Ectodermal cell (in vitro differentiated cells): ENCODE results near the gene HAUS3.
"Not testable (repeated sequence)": the region's sequence is repeated elsewhere in the genome, so short reads cannot be mapped to it uniquely, and the experiment has no call there.

Experiments used
- H3K27ac ChIP-seq: 2 replicates; pipeline ENCODE4 v1.7.0; 2013; ENCODE audit warnings: mild to moderate bottlenecking, low read depth, low read length; ENCODE audit not compliant: insufficient read depth, poor library complexity, severe bottlenecking
- H3K27me3 ChIP-seq: 2 replicates; pipeline ENCODE4 v1.7.0; 2013; ENCODE audit warnings: mild to moderate bottlenecking, low read length; ENCODE audit not compliant: insufficient read depth, control insufficient read depth, poor library complexity, severe bottlenecking
- H3K36me3 ChIP-seq: one replicate; pipeline ENCODE4 v1.7.0; 2013; ENCODE audit warnings: low read length; ENCODE audit not compliant: control insufficient read depth, insufficient read depth
- H3K4me1 ChIP-seq: one replicate; pipeline ENCODE4 v1.7.0; 2013; ENCODE audit warnings: low read length; ENCODE audit not compliant: control insufficient read depth, insufficient read depth
- H3K4me3 ChIP-seq: 2 replicates; pipeline ENCODE4 v1.7.0; 2013; ENCODE audit warnings: low read depth, low read length, control low read depth; ENCODE audit not compliant: insufficient read depth
- H3K9me3 ChIP-seq: 2 replicates; pipeline ENCODE4 v1.7.0; 2013; ENCODE audit warnings: mild to moderate bottlenecking, low read length, moderate library complexity; ENCODE audit not compliant: control insufficient read depth
- WGBS, 2 experiments: methylation state at CpG; one replicate each; pipeline ENCODE4 v1.1.7; 2013; ENCODE audit warnings: missing lambda C conversion rate in 2 of 2; 5-methylcytosine and 5-hydroxymethylcytosine counted together

The HAUS3 gene

GRCh38 chr4:2218436-2218835 is 23.5 kb downstream of the HAUS3 start:
- no peaks in the 10 kb centered on the region for H3K9me3 ChIP-seq
- no peaks in the 10 kb centered on the region for H3K4me1 ChIP-seq
- no peaks in the 10 kb centered on the region for H3K36me3 ChIP-seq
- H3K27me3 ChIP-seq, result no peaks in the 10 kb centered on the region
- no peak overlapping the region for H3K4me3 ChIP-seq
- H3K27ac ChIP-seq, result no peak overlapping the region
- WGBS, 2 experiments, result 95 to 100% methylated on average over 1 of the region's 1 CpG

- Histone ChIP-seq H3K27ac (no peak overlapping the region), H3K4me1 (no peaks in the 10 kb centered on the region), H3K27me3 (no peaks in the 10 kb centered on the region), H3K36me3 (no peaks in the 10 kb centered on the region), H3K4me3 (no peak overlapping the region), H3K9me3 (no peaks in the 10 kb centered on the region)
- whole genome bisulfite sequencing, 2 experiments, result 85 to 88% methylated on average over 3 of the region's 3 CpGs
These were observed 24.2 kb downstream of the HAUS3 start for GRCh38 chr4:2217726-2218125.

- Histone ChIP-seq H3K27me3 (no peaks in the 10 kb centered on the region), H3K4me1 (no peaks in the 10 kb centered on the region), H3K9me3 (no peaks in the 10 kb centered on the region), H3K4me3 (no peak overlapping the region), H3K27ac (no peak overlapping the region), H3K36me3 (no peaks in the 10 kb centered on the region)
- WGBS, 2 experiments, result 67% methylated on average over 1 of the region's 1 CpG; no CpG with 5 or more reads in 1 of the 2 experiments
These were observed 29.1 kb downstream of the HAUS3 start for GRCh38 chr4:2212831-2213230.

- WGBS, 2 experiments, result 100% methylated on average over 1 of the region's 1 CpG
- H3K36me3 ChIP-seq, result not testable (repeated sequence)
These were observed 39.1 kb downstream of the HAUS3 start for GRCh38 chr4:2202789-2203188.

GRCh38 chr4:2194496-2194895 is 47.4 kb downstream of the HAUS3 start:
- Histone ChIP-seq H3K4me1 (no peaks in the 10 kb centered on the region), H3K9me3 (no peaks in the 10 kb centered on the region), H3K27me3 (no peaks in the 10 kb centered on the region), H3K36me3 (no peaks in the 10 kb centered on the region), H3K4me3 (no peak overlapping the region), H3K27ac (no peak overlapping the region)
- 84 to 93% methylated on average over 3 of the region's 4 CpGs for WGBS, 2 experiments

More at GRCh38 chr4:2202789-2203188, 39.1 kb downstream of the HAUS3 start:
- H3K4me1 ChIP-seq, H3K27ac ChIP-seq, H3K27me3 ChIP-seq, H3K4me3 ChIP-seq, H3K9me3 ChIP-seq: not testable (repeated sequence)

- no peaks in the 10 kb centered on the region for H3K4me1 ChIP-seq
- 90% methylated on average over 7 of the region's 7 CpGs for WGBS, 2 experiments
- no peak overlapping the region for H3K4me3 ChIP-seq
- no peaks in the 10 kb centered on the region for H3K36me3 ChIP-seq
- H3K27me3 ChIP-seq, result no peaks in the 10 kb centered on the region
- H3K9me3 ChIP-seq, result no peaks in the 10 kb centered on the region
- H3K27ac ChIP-seq, result no peak overlapping the region
These were observed 48.6 kb downstream of the HAUS3 start for GRCh38 chr4:2193326-2193725.

GRCh38 chr4:2186865-2187172 is 55.1 kb downstream of the HAUS3 start:
- H3K4me3 ChIP-seq, result no peak overlapping the region
- H3K9me3 ChIP-seq, result peaks cover 3% of the 10 kb centered on the region
- no peaks in the 10 kb centered on the region for H3K4me1 ChIP-seq
- no peaks in the 10 kb centered on the region for H3K27me3 ChIP-seq
- no peaks in the 10 kb centered on the region for H3K36me3 ChIP-seq
- no peak overlapping the region for H3K27ac ChIP-seq

- WGBS, 2 experiments, result 40 to 45% methylated on average over 9 of the region's 9 CpGs
These were observed 55.6 kb downstream of the HAUS3 start for GRCh38 chr4:2186133-2186864.

GRCh38 chr4:2183394-2183793 is 58.5 kb downstream of the HAUS3 start:
- Histone ChIP-seq H3K9me3 (peaks cover 3% of the 10 kb centered on the region), H3K36me3 (no peaks in the 10 kb centered on the region), H3K27me3 (no peaks in the 10 kb centered on the region), H3K27ac (no peak overlapping the region), H3K4me3 (no peak overlapping the region), H3K4me1 (no peaks in the 10 kb centered on the region)

More at GRCh38 chr4:2186133-2186864, 55.6 kb downstream of the HAUS3 start:
- Histone ChIP-seq H3K27ac (no peak overlapping the region), H3K4me3 (no peak overlapping the region), H3K4me1 (no peaks in the 10 kb centered on the region), H3K27me3 (no peaks in the 10 kb centered on the region), H3K36me3 (no peaks in the 10 kb centered on the region), H3K9me3 (peaks cover 3% of the 10 kb centered on the region)

GRCh38 chr4:2182994-2183393 is 58.9 kb downstream of the HAUS3 start:
- H3K27ac ChIP-seq, result no peak overlapping the region
- H3K4me3 ChIP-seq, result no peak overlapping the region
- H3K36me3 ChIP-seq, result no peaks in the 10 kb centered on the region
- no peaks in the 10 kb centered on the region for H3K4me1 ChIP-seq
- H3K27me3 ChIP-seq, result no peaks in the 10 kb centered on the region
- peaks cover 3% of the 10 kb centered on the region for H3K9me3 ChIP-seq
- WGBS, 2 experiments, result 58 to 61% methylated on average over 3 of the region's 3 CpGs

GRCh38 chr4:2180410-2180809 is 61.5 kb downstream of the HAUS3 start:
- peaks cover 3% of the 10 kb centered on the region for H3K9me3 ChIP-seq
- no peak overlapping the region for H3K27ac ChIP-seq
- no peaks in the 10 kb centered on the region for H3K36me3 ChIP-seq
- H3K4me3 ChIP-seq, result no peak overlapping the region
- no peaks in the 10 kb centered on the region for H3K4me1 ChIP-seq
- WGBS, 2 experiments, result 92 to 98% methylated on average over 2 of the region's 2 CpGs
- no peaks in the 10 kb centered on the region for H3K27me3 ChIP-seq
